IMR-90 (cell line): Measurements from ENCODE around the gene CDKL1. TPM values are rescaled to one million over a fixed set of nuclear protein-coding genes. Genes with fewer than 3 reads are reported as not detected.

Experiments used
- ATAC-seq: fragments of 200-7000 bp; cut with Tn5 transposase; 2 replicates; pipeline ENCODE4 v1.9.1; 2020; ENCODE audit warnings: low read depth, mild to moderate bottlenecking, moderate library complexity
- BruUV-seq: library from RNA; stranded (reverse); fragments of 400-500 nt; replicated peaks from 2 replicates; lab custom pipeline; 2021; lab: Mats Ljungman, UMichigan
- CTCF ChIA-PET: fragments of 300-600 bp; formaldehyde crosslinking; extraction: SDS; loops from one replicate; lab custom pipeline; 2021; ENCODE audit warnings: antibody characterized with exemption; lab: Yijun Ruan, JAX
- POLR2A ChIA-PET: fragments of 300-600 bp; sonication (Branson Sonifier 250); formaldehyde crosslinking; loops from one replicate; lab custom pipeline; 2022; ENCODE audit warnings: antibody characterized with exemption; ENCODE audit not compliant: unreplicated experiment; lab: Charles Lee
- DNase-seq: peaks from one replicate; pipeline ENCODE4 v3.0.0; 2013
- H2AFZ ChIP-seq: replicated peaks from 2 replicates; pipeline ENCODE3; 2013; ENCODE audit warnings: low read length, mild to moderate bottlenecking; ENCODE audit not compliant: poor library complexity
- H2AK5ac ChIP-seq: 2 replicates; pipeline ENCODE4 v1.6.1; 2013; ENCODE audit warnings: low read depth, low read length, inconsistent platforms
- H2AK9ac ChIP-seq: replicated peaks from 2 replicates; pipeline ENCODE3; 2013; ENCODE audit warnings: mild to moderate bottlenecking, low read depth, low read length, moderate library complexity; ENCODE audit not compliant: poor library complexity
- H2BK120ac ChIP-seq: 2 replicates; pipeline ENCODE4 v1.6.1; 2013; ENCODE audit warnings: low read depth, low read length, inconsistent platforms
- H2BK15ac ChIP-seq: 3 replicates; pipeline ENCODE4 v1.6.1; 2013; ENCODE audit warnings: low read depth, low read length, inconsistent platforms
- H2BK20ac ChIP-seq: 2 replicates; pipeline ENCODE4 v1.6.1; 2013; ENCODE audit warnings: low read depth, mild to moderate bottlenecking, inconsistent platforms, low read length, moderate library complexity
- H2BK5ac ChIP-seq: 2 replicates; pipeline ENCODE4 v1.6.1; 2013; ENCODE audit warnings: mild to moderate bottlenecking, low read depth, low read length, inconsistent platforms; ENCODE audit not compliant: poor library complexity, severe bottlenecking
- H3K14ac ChIP-seq: replicated peaks from 2 replicates; pipeline ENCODE4 v1.6.1; 2013; ENCODE audit warnings: low read depth, low read length, inconsistent platforms
- H3K18ac ChIP-seq: 2 replicates; pipeline ENCODE4 v1.6.1; 2013; ENCODE audit warnings: low read depth, low read length, control low read depth
- H3K23ac ChIP-seq: 2 replicates; pipeline ENCODE4 v1.6.1; 2013; ENCODE audit warnings: low read depth, low read length, inconsistent platforms
- H3K27ac ChIP-seq: 2 replicates; pipeline ENCODE4 v1.5.1; 2013; ENCODE audit warnings: mild to moderate bottlenecking, control low read depth, low read length; ENCODE audit not compliant: insufficient read depth
- H3K27me3 ChIP-seq: 2 replicates; pipeline ENCODE4 v1.6.1; 2013; ENCODE audit warnings: low read length; ENCODE audit not compliant: control insufficient read depth, insufficient read depth
- H3K36me3 ChIP-seq: 2 replicates; pipeline ENCODE4 v1.6.1; 2013; ENCODE audit warnings: low read length, mixed read lengths; ENCODE audit not compliant: control insufficient read depth, insufficient read depth
- H3K4ac ChIP-seq: 2 replicates; pipeline ENCODE4 v1.6.1; 2013; ENCODE audit warnings: low read depth, low read length, inconsistent platforms
- H3K4me1 ChIP-seq: 2 replicates; pipeline ENCODE4 v1.6.1; 2013; ENCODE audit warnings: low read length, mixed read lengths; ENCODE audit not compliant: control insufficient read depth, insufficient read depth
- H3K4me2 ChIP-seq: 2 replicates; pipeline ENCODE4 v1.6.1; 2013; ENCODE audit warnings: low read depth, mild to moderate bottlenecking, control low read depth, low read length, moderate library complexity
- H3K4me3 ChIP-seq: 2 replicates; pipeline ENCODE4 v1.5.1; 2013; ENCODE audit warnings: low read depth, mild to moderate bottlenecking, control low read depth, low read length, moderate library complexity; ENCODE audit not compliant: insufficient read depth
- H3K56ac ChIP-seq: 2 replicates; pipeline ENCODE4 v1.6.1; 2013; ENCODE audit warnings: low read length, inconsistent platforms; ENCODE audit not compliant: insufficient read depth; ENCODE audit errors: extremely low read depth
- H3K79me1 ChIP-seq, 2 experiments: 2 replicates each; pipeline ENCODE4 v1.6.1; 2013; ENCODE audit warnings: low read length in 2 of 2, inconsistent platforms in 1 of 2, low read depth in 1 of 2
- H3K9ac ChIP-seq: 2 replicates; pipeline ENCODE4 v1.6.1; 2013; ENCODE audit warnings: low read depth, low read length, control low read depth
- H3K9me1 ChIP-seq: 2 replicates; pipeline ENCODE4 v1.6.1; 2013; ENCODE audit warnings: low read length, inconsistent platforms; ENCODE audit not compliant: insufficient read depth
- H3K9me3 ChIP-seq: 2 replicates; pipeline ENCODE4 v1.6.1; 2013; ENCODE audit warnings: low read length; ENCODE audit not compliant: control insufficient read depth, insufficient read depth
- H4K20me1 ChIP-seq: 2 replicates; pipeline ENCODE4 v1.6.1; 2013; ENCODE audit warnings: low read length, inconsistent platforms; ENCODE audit not compliant: insufficient read depth
- H4K5ac ChIP-seq: 2 replicates; pipeline ENCODE4 v1.6.1; 2013; ENCODE audit warnings: mild to moderate bottlenecking, low read depth, low read length, control low read depth
- H4K8ac ChIP-seq, 2 experiments: 2 replicates each; pipeline ENCODE4 v1.6.1; 2013; ENCODE audit warnings: low read depth in 2 of 2, low read length in 2 of 2, control low read depth in 1 of 2, inconsistent platforms in 1 of 2
- H4K91ac ChIP-seq: 2 replicates; pipeline ENCODE4 v1.6.1; 2013; ENCODE audit warnings: low read depth, low read length, inconsistent platforms; ENCODE audit not compliant: insufficient read depth
- BHLHE40 ChIP-seq: fragments of 150-350 bp; IDR thresholded peaks from 2 replicates; pipeline ENCODE4 v1.6.1; 2016; ENCODE audit warnings: mild to moderate bottlenecking, low read depth, low read length
- CHD1 ChIP-seq: IDR thresholded peaks from 2 replicates; pipeline ENCODE4 v1.6.1; 2012; ENCODE audit warnings: low read depth, low read length, improper control_type of control experiment
- MAFK ChIP-seq: IDR thresholded peaks from 2 replicates; pipeline ENCODE4 v1.6.1; 2012; ENCODE audit warnings: low read depth, low read length, improper control_type of control experiment
- POLR2A ChIP-seq: IDR thresholded peaks from 2 replicates; pipeline ENCODE4 v1.6.1; 2012; ENCODE audit warnings: mild to moderate bottlenecking, low read depth, low read length
- RAD21 ChIP-seq: IDR thresholded peaks from 2 replicates; pipeline ENCODE4 v1.6.1; 2012; ENCODE audit warnings: low read length, improper control_type of control experiment
- WGBS, 2 experiments: methylation state at CpG; one replicate each; pipeline versions ENCODE4 v1.1.5 to v1.1.7; 2013; ENCODE audit warnings: missing lambda C conversion rate in 2 of 2; ENCODE audit not compliant: insufficient read length in 1 of 2; ENCODE audit errors: extremely low coverage in 2 of 2; 5-methylcytosine and 5-hydroxymethylcytosine counted together
- dilution Hi-C: fragments of 300-500 bp; cut with HindIII; formaldehyde crosslinking; loops from one replicate; pipeline ENCODE4 v1.14.3; 2018; ENCODE audit warnings: low sequenced_read_pairs; ENCODE audit not compliant: unreplicated experiment
- in situ Hi-C: fragments of 300-500 bp; cut with MboI; formaldehyde crosslinking; loops from 3 replicates; pipeline ENCODE4 v1.14.3; 2019; ENCODE audit warnings: low sequenced_read_pairs, inconsistent platforms, mixed read lengths
- intact Hi-C: fragments of 100-400 bp; cut with micrococcal nuclease; formaldehyde crosslinking; loops from 2 replicates; pipeline ENCODE4 v1.10.0; 2022
- polyA plus RNA-seq, 3 experiments: library from polyadenylated mRNA; depleted of rRNA; stranded (reverse); fragments of >200 nt; gene quantifications; 2 replicates each; pipeline ENCODE4 v1.2.3, GENCODE V29; 2012; ENCODE audit warnings: low replicate concordance in 1 of 3
- total RNA-seq: library from RNA; depleted of rRNA; stranded (reverse); fragments of >200 nt; gene quantifications from 2 replicates; pipeline ENCODE4 v1.2.3, GENCODE V29; 2012

The CDKL1 gene
- total and polyA plus RNA-seq, 2 of the 4 experiments (the other 2 are of a cell fraction), result 1.9 to 3.8 TPM

GRCh38 chr14:50399251-50400032 lies 2.8 kb upstream of the CDKL1 start (continued):
- TF ChIP-seq BHLHE40, result no peak
- no peak for TF ChIP-seq MAFK

- Histone ChIP-seq H3K18ac (no peak overlapping the region), H3K4me3 (no peak overlapping the region), H3K4ac (no peak overlapping the region), H4K91ac (no peak overlapping the region), H3K9me1 (peaks cover 15% of the 10 kb centered on the region), H2AK5ac (no peak overlapping the region), H4K20me1 (peaks cover under 1% of the 10 kb centered on the region; the same call in 1 of the 2 replicates), H3K4me1 (peaks cover 24% of the 10 kb centered on the region), H3K9ac (no peak overlapping the region), H2AFZ (no peak overlapping the region), H2BK20ac (no peak overlapping the region), H3K56ac (no peak overlapping the region), H2BK120ac (no peak overlapping the region), H2BK5ac (no peak overlapping the region), H4K8ac (no peak overlapping the region; a peak in 1 of 4 replicates), H3K27ac (peak overlapping the region; percentile 36; the same call in 1 of the 2 replicates), H3K14ac (0 out of 2 replicates have a peak overlapping the region, but pooled peaks have one; percentile 22), H3K9me3 (no peaks in the 10 kb centered on the region), H3K4me2 (no peak overlapping the region), H3K36me3 (no peaks in the 10 kb centered on the region), H3K79me1 (peaks cover 0 to 10% of the 10 kb centered on the region in 2 experiments; a peak in 1 of 4 replicates), H3K27me3 (no peaks in the 10 kb centered on the region), H4K5ac (no peak overlapping the region), H2AK9ac (no peak overlapping the region), H2BK15ac (no peak overlapping the region; the same call in 2 of the 3 replicates), H3K23ac (no peak overlapping the region)
- WGBS, 2 experiments, result no CpG with 5 or more reads among the region's 2 CpGs
- ATAC-seq (no peak), DNase-seq (no peak)
- no TSS peak for BruUV-seq
- TF ChIP-seq RAD21 (no peak), POLR2A (no peak), CHD1 (no peak)
- ChIA-PET POLR2A (no interaction called here), CTCF (no interaction called here)
- in situ Hi-C loops, result no loop called here
- intact Hi-C loops, result loop anchor here (5.0 kb wide), 1 partner anchor 134 kb away; the partner anchor contains the start of gene MAP4K5
- dilution Hi-C loops, result no loop called here
Observed at GRCh38 chr14:50398189-50398580, 1.5 kb upstream of the CDKL1 start.
